Measurements from ENCODE around the gene NMNAT2.
A peak's percentile ranks its signal among the peaks of the same experiment; 100 is the strongest.

The NMNAT2 gene

DNA sequence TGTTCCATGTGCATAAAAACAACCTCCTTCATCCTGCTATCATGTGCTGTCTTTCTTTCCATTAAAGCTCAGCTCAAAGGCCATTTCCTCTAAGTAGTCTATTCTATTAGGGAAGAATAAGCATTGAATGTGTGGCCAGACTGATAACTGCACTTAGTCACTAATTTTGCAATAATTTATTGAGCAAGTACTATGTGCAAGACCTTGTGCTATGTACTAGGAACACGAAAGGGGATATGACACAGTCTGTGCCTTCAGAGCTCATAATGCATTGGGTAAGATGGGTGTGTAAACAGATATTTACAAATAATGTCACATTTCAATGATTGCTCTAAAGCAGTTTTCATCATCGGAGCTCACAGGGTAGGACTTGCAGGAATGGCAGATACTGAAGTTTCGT is 54.2 kb downstream of the NMNAT2 start:
- DNase-seq, result peak; percentile 11

DNA sequence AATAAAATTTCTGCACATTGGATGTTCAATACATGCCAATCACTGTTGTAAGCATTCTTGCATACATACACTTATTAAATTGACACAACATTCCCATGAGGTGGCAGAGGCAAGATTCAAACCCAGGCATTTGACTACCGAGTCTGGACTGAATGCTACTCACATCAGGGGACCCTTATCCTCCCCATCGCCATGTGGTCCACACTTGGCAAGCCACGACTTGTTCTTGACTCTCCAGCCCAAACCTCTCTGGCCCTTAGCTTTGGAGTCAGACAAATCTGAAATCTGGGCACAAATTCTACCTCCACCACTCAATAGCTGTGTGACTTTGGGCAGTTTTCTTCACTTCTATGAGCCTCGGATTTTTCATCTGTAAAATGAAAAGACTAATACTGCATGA is 57.1 kb downstream of the NMNAT2 start:
- no peak for DNase-seq

GRCh38 chr1:183360473-183360872 is 57.7 kb downstream of the NMNAT2 start:
- no peak for DNase-seq

- no peak for DNase-seq
These were observed 61.5 kb downstream of the NMNAT2 start for GRCh38 chr1:183356534-183357182.

- no peak for DNase-seq
These were observed 62.4 kb downstream of the NMNAT2 start for GRCh38 chr1:183355797-183356196.

GRCh38 chr1:183355181-183355580 is 63.0 kb downstream of the NMNAT2 start:
- no peak for DNase-seq

DNA sequence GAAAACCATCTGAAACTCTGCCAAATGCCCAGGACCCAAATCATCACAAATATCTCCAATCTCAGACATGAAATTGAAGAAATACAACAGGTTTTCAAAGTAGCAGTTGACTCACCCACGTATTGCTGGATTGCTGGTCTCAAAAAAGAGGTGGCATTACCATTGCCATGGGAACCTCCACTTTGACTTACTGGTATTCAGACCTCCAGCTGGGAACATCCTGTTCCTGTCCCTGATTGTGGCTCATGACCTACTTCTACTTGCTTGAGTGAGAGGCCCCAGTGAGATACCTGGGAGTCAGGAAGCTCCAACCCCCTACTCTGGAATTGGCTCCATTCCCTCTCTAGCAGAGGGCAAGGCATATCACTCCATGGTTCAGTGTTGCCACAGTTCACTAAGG is 64.6 kb downstream of the NMNAT2 start:
- no peak for DNase-seq

- DNase-seq, result no peak
These were observed 68.9 kb downstream of the NMNAT2 start for GRCh38 chr1:183349201-183349711.

GRCh38 chr1:183346276-183346732 is 71.9 kb downstream of the NMNAT2 start:
- DNase-seq, result no peak

- DNase-seq, result no peak
These were observed 78.5 kb downstream of the NMNAT2 start for GRCh38 chr1:183339556-183340167.

DNA sequence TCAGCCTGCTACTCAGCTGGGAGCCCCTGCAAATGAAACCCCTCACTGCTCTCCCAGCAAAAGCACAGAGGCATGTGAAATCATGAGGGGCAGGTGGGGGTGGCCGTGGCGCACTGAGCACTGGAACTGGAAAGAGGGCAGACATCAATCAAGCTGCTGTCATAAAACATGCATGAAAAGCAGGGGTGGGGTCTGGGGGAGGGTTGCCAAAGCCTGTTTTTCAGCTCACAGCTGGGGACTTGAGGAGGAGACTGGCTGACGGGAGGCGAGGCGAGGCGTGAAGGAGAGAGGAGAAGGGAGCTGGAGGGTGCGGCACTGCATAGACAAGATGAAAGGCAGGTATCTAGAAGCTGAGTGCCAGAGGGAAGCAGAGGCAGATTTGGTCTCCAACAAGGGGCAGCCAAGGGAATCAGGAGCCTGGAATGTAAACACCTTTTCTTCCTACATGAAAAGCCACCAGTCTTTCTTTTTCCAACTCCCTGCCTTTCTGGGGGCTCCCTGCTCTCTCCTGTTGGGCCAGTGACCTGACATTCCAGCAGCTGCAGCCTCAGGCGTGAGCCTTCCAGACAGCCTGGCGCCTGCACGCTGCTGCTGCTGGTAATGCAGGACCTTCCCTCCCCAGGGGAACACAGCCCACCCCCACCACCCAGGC is 87.0 kb downstream of the NMNAT2 start:
- no peak for DNase-seq

DNA sequence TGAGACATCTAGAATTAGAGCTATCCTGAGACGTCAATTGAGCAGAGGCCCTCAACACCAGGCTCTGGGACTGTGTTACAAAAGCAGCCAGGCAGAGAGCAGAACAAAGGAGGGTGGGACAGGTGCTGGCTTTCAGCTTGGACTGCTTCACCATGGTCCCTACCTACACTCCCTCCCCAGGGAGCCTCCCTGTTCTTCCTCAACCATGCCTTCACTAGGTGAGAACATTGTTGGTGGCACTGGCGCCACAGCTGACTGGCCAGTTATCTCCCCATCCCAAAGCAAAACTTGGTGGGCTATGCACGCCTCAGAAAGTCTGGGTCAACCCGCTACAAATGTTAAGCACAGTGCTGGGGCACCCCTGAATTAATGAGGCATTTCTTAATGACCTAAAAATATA is 87.8 kb downstream of the NMNAT2 start:
- no peak for DNase-seq

- no peak for DNase-seq
These were observed 89.8 kb downstream of the NMNAT2 start for GRCh38 chr1:183328371-183328770.

DNA sequence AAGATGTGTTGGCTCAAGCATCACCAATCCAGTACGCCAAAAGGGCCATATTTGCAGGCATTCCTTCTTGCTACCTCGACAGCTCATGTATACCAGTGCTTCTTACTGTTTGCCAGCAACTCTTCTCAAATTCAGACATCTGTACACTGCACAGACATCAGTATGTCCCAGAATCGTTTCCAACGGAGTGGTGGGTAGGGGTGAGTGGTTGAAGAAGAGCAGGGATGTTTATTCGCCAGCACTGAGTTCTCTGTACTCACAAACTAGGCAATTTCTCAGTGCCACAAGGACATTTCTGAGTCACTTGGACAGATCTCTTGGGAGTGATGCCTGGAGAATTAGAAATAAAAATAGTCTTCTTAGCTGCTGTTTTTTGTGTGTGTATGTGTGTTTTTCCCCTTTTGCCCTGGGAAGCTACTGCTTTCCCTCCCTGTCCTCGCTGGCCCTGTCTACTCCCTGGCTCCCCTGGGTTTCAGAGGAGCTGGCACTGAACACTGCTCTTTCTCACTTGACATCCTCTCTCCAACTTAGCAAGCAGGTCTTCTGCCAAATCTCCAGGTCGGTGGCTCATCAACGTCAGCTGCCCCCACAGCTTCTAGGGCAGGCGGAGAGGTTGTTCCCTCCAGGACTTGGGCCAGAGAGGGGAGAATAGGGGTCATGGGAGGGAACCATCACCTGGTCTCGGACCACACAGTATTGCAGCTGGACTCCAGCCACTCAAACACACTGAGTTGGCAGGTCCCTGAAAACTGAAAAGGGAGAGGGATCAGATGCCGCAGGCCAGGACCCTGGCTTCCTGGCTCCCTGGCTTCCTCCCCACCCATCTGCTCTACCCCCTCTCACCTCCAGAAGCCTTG is 90.5 kb downstream of the NMNAT2 start:
- DNase-seq, result no peak

- no peak for DNase-seq
These were observed 94.1 kb downstream of the NMNAT2 start for GRCh38 chr1:183323849-183324683.

- no peak for DNase-seq
These were observed 98.6 kb downstream of the NMNAT2 start for GRCh38 chr1:183319606-183320005.

DNA sequence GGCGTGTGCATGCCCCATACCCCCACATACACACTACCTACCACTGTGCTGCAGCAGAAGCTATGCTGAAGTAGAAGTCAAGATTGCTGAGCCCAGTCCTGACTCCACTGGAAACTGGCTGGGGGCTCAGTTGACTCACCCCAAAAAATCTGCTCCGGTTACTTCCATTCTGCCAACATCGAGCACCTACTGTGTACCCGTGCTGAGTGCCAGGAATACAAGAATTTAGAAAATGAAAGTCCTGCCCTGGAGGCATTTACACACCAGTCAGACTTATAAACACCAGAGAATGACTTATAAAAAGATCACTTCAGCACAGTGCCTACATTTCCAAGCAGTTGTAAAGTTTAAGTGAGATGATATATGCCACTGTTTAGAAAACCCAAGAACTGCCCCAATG is 99.1 kb downstream of the NMNAT2 start:
- no peak for DNase-seq

DNA sequence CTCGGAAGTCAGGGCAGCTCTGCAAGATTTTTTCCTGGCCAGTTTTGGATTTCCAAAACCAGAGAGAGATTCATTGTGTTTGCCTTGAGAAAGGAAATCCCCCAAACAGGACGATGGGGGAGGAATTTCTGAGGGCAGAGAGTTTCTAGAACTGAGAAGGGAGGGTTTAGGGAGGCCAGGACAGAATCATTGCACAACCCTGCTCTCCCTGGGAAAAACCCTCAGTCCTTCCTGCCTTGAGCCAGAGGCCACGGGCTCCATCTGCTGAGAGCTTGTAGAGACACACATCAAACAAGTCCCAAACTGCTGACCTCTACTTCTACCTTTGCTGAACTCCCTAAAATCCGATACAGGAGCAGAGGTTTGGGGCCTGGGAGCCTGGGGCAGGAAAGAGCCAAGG is 99.7 kb downstream of the NMNAT2 start:
- no peak for DNase-seq

DNA sequence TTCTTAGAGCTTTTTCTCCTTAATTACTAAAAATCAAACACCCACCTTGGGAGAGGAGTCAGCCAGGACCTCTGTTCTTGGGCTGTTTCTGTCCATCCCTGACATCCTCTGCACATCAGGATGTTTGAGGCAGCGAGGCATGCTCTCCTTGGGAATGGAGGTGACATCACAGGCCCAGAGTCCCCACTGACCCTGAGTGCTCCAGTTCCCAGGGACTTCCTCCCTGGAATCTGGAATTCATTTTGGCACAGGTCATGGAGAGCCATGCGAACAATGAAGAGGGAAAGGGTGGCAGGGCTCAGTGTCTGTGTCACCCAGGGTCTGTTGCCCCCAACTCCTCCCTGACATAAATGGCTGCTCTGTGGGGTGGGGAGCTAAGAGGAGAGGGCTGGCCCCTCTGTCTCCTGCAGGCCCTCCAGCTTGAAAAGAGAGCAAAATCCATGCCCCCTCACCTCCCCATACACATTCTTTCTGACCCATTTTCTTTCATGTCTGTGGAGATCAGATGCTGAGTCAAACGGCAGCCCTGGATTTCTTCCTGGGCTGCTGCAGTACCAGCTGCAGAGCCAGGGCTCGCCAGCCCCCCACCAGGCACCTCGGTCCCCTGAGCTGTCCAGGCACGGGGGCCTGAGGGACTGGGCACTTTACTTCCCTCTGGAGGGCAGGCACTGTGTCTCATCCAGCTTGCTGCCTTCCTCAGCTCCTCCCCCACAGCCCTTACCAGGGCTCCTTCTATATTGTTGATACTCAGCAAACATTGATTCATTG is 102.0 kb downstream of the NMNAT2 start:
- no peak for DNase-seq

GRCh38 chr1:183313063-183313462 is 105.1 kb downstream of the NMNAT2 start:
- no peak for DNase-seq

DNA sequence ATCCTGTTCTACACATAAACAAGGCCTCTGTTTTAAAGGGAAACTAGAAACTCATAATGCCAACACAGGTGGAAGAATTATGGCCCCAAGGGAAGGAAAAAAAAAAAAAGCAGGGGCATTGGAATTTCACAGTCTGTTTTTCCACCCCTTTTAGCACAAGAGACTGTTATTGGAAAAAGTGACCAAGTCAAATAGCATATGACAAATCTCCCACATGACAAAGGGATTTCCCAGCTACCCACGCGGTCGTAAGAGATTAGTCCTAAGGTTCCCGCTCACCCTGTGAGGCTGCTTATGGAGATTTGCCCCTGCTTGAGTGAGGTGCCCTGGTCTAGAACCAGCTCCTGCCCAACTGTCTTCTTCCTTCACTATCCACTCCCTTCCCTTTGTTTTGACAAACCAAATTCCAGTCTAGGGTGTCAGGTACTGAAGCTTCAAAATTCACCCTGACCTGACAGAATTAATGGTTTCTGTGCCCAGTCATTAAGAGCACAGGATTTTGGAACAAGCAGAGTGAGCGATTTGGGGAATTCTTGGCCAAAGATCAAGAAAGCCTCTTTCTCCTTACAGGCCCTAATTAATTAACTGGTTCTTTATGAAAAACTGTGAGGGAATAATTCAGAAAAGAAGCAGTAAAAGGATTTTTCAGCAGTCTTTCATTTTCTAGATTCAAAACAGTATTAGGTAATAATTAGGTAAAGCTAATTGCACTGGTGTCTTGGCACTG is 107.3 kb downstream of the NMNAT2 start:
- no peak for DNase-seq
